Right lobe of liver (tissue), 6 donors: ENCODE results near the gene CCDC15. TPM values are rescaled to one million over a fixed set of nuclear protein-coding genes. Genes with fewer than 3 reads are reported as not detected.
A peak's percentile ranks its signal among the peaks of the same experiment; 100 is the strongest.
"Not testable (repeated sequence)": the region's sequence is repeated elsewhere in the genome, so short reads cannot be mapped to it uniquely, and the experiment has no call there.

Experiments used
- ATAC-seq, 4 donors: fragments of 200-7000 bp; cut with Tn5 transposase; one replicate each; pipeline ENCODE4 v1.9.1; 2020; ENCODE audit warnings: mild to moderate bottlenecking in 4 of 4, moderate library complexity in 4 of 4
- DNase-seq, 3 donors: peaks; one replicate each; pipeline ENCODE4 v3.0.0-alpha.2; 2020
- H3K27ac ChIP-seq, 3 donors: fragments of 200-600 bp; one replicate each; pipeline ENCODE4 v1.8.0; 2022
- H3K27me3 ChIP-seq, 2 donors: fragments of 200-600 bp; one replicate each; pipeline ENCODE4 v1.8.0; 2022
- H3K36me3 ChIP-seq, 4 donors: fragments of 200-600 bp; sonication (generic) in 1 of 4; one replicate each; pipeline versions ENCODE4 v1.5.1 to v1.8.0; 2017 to 2022; ENCODE audit warnings: control low read depth in 1 of 4
- H3K4me1 ChIP-seq, 4 donors: fragments of 200-600 bp; sonication (generic) in 1 of 4; one replicate each; pipeline versions ENCODE4 v1.5.1 to v1.8.0; 2017 to 2022; ENCODE audit warnings: control low read depth in 1 of 4
- H3K4me3 ChIP-seq, 3 donors: fragments of 200-600 bp; one replicate each; pipeline ENCODE4 v1.8.0; 2022
- H3K9me3 ChIP-seq, 4 donors: fragments of 200-600 bp; sonication (generic) in 1 of 4; one replicate each; pipeline versions ENCODE4 v1.5.1 to v1.8.0; 2017 to 2022; ENCODE audit warnings: control low read depth in 1 of 4
- POLR2A ChIP-seq: fragments of 450-650 bp; IDR thresholded peaks from one replicate; pipeline ENCODE4 v1.6.1; 2017; ENCODE audit warnings: antibody characterized with exemption, mild to moderate bottlenecking
- WGBS: methylation state at CpG from one replicate; pipeline ENCODE4 v1.1.6; 2018; ENCODE audit warnings: low coverage, low lambda C conversion rate; ENCODE audit not compliant: insufficient coverage; ENCODE audit errors: missing lambda C conversion rate; 5-methylcytosine and 5-hydroxymethylcytosine counted together
- intact Hi-C, 2 donors: fragments of 100-400 bp; cut with DNase I; formaldehyde crosslinking; loops; one replicate each; pipeline versions ENCODE4 v1.11.2 to v1.14.1; 2022
- total RNA-seq, 6 experiments: library from RNA; depleted of rRNA in 2 of 6; stranded (reverse); fragments of >200 nt in 2 of 6; fragmentation: NEBNext Ultra II Directional in 3 of 6; extraction: Animal tissue kit (Norgen Biotek cat#: 25700) in 3 of 6; gene quantifications; one replicate each; pipeline versions ENCODE4 v1.1.0 to v1.2.4, GENCODE V29; 2016 to 2023
- TF ChIP-seq, protein P1 (sequence below), 4 donors: fragments of 200-600 bp in 3 of 4; fragments of 450-650 bp in 1 of 4; IDR thresholded peaks; one replicate each; pipeline versions ENCODE4 v1.5.1 to v1.8.0; 2016 to 2022; ENCODE audit warnings: antibody characterized with exemption in 4 of 4, mild to moderate bottlenecking in 2 of 4
- donor health status: DM: no; HTN: yes; CAD: no.
- donor health status: DM: no; HTN: no; CAD: no.
- donor health status: DM: no; HTN: no; CAD: no.
- donor health status: DM: no; HTN: yes; CAD: no.
- donor health status: DM: no; HTN: yes; CAD: no.

The CCDC15 gene
- total RNA-seq, 6 experiments from 2014 or later, result 0.57 to 1.8 (median 0.70) TPM

DNA sequence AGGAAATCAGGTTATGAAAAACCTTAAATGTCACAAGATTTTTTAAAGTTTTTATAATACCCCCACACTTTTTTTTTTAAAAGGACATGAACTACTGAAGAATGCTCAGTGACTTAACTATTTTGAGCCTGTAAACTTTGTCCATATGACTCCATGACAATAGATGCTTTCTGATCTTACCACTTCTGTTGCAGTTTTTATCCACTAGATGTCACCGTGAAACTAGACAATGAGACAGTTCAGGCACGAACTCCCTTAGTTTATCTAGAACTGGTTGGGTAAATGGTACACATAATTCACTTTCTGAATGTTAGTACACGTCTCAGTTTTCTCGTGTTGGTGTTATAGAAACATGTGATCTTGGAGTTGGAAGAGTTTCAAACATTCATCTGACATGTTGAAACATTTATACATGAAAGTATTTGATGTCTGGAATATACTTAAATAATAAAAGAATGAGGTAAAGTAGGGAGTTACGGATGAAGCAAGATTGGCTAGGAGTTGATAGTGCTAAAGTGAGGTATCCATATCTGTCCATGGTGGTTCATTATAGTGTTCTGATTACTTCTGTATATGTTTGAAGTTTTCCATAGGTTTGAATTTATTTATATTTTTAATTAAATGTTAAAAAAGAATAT, 8.1 kb downstream of the CCDC15 start:
- intact Hi-C loops, result loop anchor here in 1 of 2 donors (5.0 kb wide), 1 partner anchor 180 kb away; no protein-coding TSS in a partner anchor
- ATAC-seq (peak; percentile 92 to 96 (median 94)), DNase-seq (no peak)
- Histone ChIP-seq H3K4me3 (no peak overlapping the region), H3K9me3 (no peaks in the 10 kb centered on the region), H3K27me3 (no peaks in the 10 kb centered on the region), H3K27ac (no peak overlapping the region), H3K36me3 (no peaks in the 10 kb centered on the region), H3K4me1 (no peaks in the 10 kb centered on the region)
- TF ChIP-seq POLR2A, result no peak
- TF ChIP-seq, protein P1, sequence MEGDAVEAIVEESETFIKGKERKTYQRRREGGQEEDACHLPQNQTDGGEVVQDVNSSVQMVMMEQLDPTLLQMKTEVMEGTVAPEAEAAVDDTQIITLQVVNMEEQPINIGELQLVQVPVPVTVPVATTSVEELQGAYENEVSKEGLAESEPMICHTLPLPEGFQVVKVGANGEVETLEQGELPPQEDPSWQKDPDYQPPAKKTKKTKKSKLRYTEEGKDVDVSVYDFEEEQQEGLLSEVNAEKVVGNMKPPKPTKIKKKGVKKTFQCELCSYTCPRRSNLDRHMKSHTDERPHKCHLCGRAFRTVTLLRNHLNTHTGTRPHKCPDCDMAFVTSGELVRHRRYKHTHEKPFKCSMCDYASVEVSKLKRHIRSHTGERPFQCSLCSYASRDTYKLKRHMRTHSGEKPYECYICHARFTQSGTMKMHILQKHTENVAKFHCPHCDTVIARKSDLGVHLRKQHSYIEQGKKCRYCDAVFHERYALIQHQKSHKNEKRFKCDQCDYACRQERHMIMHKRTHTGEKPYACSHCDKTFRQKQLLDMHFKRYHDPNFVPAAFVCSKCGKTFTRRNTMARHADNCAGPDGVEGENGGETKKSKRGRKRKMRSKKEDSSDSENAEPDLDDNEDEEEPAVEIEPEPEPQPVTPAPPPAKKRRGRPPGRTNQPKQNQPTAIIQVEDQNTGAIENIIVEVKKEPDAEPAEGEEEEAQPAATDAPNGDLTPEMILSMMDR (IDR thresholded peaks at IDR 0.05), result peak; percentile 73 to 83 (median 78)
- WGBS, result 17% methylated on average over 5 of the region's 5 CpGs

DNA sequence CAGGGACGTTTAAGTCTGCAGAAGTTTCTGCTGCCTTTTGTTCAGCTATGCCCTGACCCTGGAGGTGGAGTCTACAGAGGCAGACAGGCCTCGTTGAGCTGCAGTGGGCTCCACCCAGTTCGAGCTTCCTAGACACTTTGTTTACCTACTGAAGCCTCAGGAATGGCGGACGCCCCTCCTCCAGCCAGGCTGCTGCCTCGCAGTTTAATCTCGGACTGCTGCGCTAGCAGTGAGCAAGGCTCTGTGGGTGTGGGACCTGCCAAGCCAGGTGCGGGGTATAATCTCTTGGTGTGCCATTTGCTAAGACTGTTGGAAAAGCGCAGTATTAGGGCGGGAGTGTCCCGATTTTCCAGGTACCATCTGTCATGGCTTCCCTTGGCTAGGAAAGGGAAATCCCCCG, 14.2 kb downstream of the CCDC15 start:
- H3K27me3 ChIP-seq, intact Hi-C loops, H3K4me3 ChIP-seq, ATAC-seq, H3K4me1 ChIP-seq, H3K27ac ChIP-seq, H3K9me3 ChIP-seq, H3K36me3 ChIP-seq, DNase-seq: not testable (repeated sequence)
- WGBS, result no CpG with 5 or more reads among the region's 13 CpGs

DNA sequence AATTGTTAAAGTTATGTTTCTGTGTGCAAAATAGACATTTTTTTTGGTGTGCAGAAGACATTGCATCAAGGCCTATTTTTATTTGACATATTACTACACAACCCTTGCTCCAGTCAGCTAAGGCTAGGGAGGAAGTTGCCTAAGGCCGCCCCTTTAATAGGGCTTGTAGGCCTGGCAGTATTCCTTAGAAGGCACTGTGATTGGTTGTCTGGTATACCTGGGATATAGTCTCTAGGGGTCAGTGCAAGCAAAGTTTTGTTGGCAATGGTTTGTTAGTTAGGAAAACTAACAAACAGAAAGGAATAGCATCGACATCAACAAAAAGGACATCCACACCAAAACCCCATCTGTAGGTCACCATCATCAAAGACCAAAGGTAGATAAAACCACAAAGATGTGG, 16.9 kb downstream of the CCDC15 start:
- 67% methylated on average over 2 of the region's 2 CpGs for WGBS
- TF ChIP-seq POLR2A, result no peak
- TF ChIP-seq, protein P1 (IDR thresholded peaks at IDR 0.05), result no peak
- no peak overlapping the region for H3K4me3 ChIP-seq
- H3K27ac ChIP-seq, result no peak overlapping the region
- no peaks in the 10 kb centered on the region for H3K36me3 ChIP-seq
- no peaks in the 10 kb centered on the region for H3K27me3 ChIP-seq
- H3K4me1 ChIP-seq, result no peaks in the 10 kb centered on the region
- ATAC-seq, result peak in 3 of 4 donors; percentile 43 to 63 (median 62)
- no peaks in the 10 kb centered on the region for H3K9me3 ChIP-seq
- DNase-seq, result no peak
- intact Hi-C loops, result no loop called here

DNA sequence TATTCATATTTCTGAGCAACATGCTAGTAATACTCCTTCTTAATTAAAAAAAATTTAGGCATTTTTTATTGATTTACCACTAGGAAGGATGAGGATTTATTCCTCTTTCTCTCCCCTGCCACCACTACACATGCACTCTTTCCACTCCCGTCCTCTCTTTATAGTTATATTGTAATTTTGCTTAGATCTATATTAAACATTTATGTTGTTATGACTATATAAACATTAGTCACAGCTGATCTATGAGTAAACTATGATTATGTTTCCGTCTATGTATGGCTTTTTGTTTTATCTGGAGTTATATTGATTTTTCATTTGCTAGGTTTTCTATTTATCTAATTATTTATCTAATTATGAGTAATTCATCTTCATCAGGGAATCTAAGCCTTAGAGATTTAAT, 17.8 kb downstream of the CCDC15 start:
- Histone ChIP-seq H3K9me3 (no peaks in the 10 kb centered on the region), H3K36me3 (no peaks in the 10 kb centered on the region), H3K4me1 (no peaks in the 10 kb centered on the region), H3K27ac (no peak overlapping the region), H3K4me3 (no peak overlapping the region), H3K27me3 (no peaks in the 10 kb centered on the region)
- TF ChIP-seq POLR2A, result no peak
- TF ChIP-seq, protein P1 (IDR thresholded peaks at IDR 0.05), result no peak
- DNase-seq (no peak), ATAC-seq (no peak)
- intact Hi-C loops, result no loop called here
- 83% methylated on average over 2 of the region's 2 CpGs for WGBS

DNA sequence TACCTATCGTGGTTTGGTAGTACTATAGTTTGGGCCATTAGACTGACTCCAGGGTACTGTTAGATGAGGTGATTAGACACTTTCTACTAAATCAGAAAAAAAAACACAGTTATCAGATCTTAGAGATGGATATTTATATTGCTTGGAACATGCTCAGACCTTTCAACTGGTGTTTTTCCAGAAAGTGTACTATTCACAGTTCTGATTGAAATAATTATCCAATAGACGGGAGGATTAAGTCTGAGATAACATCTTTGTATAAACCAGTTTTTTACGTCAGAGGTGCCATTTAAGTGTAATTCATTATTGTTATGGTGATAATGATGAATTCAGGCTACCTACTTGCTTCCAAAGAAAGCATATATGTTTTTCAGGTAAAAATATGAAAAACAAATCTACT, 22.5 kb downstream of the CCDC15 start:
- intact Hi-C loops, result no loop called here
- DNase-seq, result no peak
- ATAC-seq, result no peak
- Histone ChIP-seq H3K4me1 (no peaks in the 10 kb centered on the region), H3K27ac (no peak overlapping the region), H3K4me3 (no peak overlapping the region), H3K9me3 (no peaks in the 10 kb centered on the region), H3K36me3 (no peaks in the 10 kb centered on the region), H3K27me3 (no peaks in the 10 kb centered on the region)
- WGBS, result 95% methylated on average over 3 of the region's 3 CpGs
- TF ChIP-seq, protein P1 (IDR thresholded peaks at IDR 0.05), result no peak
- no peak for TF ChIP-seq POLR2A
